Hepatocyte (in vitro differentiated cells): ENCODE data around the gene CBLIF.

ENCODE experiments used
- CTCF ChIP-seq: fragments of 200-600 bp; sonication (generic); IDR thresholded peaks from 2 replicates; pipeline ENCODE4 v1.5.1; 2016; ENCODE audit warnings: antibody characterized with exemption, mild to moderate bottlenecking; ENCODE audit not compliant: poor library complexity
- EZH2 ChIP-seq: fragments of 200-600 bp; sonication (generic); IDR thresholded peaks from 2 replicates; pipeline ENCODE4 v1.6.1; 2016; ENCODE audit warnings: antibody characterized with exemption, mild to moderate bottlenecking, borderline replicate concordance
- EZH2phosphoT487 ChIP-seq: fragments of 200-600 bp; sonication (generic); IDR thresholded peaks from one replicate; pipeline ENCODE4 v1.6.1; 2018; ENCODE audit warnings: antibody characterized with exemption, mild to moderate bottlenecking, low read depth, moderate library complexity; ENCODE audit not compliant: unreplicated experiment, severe bottlenecking

GRCh38 chr11:59891781-59892181 is 46.5 kb upstream of the CBLIF start:
- TF ChIP-seq CTCF = no peak
- TF ChIP-seq EZH2phosphoT487 = no peak
- TF ChIP-seq EZH2 = no peak
